ENCODE data around the gene PROKR2. TPM values are rescaled to one million over a fixed set of nuclear protein-coding genes. Genes with fewer than 3 reads are reported as not detected.

The PROKR2 gene
- polyA plus RNA-seq, 10 donors: 0.26 to 0.31 TPM; not detected in 8

DNA sequence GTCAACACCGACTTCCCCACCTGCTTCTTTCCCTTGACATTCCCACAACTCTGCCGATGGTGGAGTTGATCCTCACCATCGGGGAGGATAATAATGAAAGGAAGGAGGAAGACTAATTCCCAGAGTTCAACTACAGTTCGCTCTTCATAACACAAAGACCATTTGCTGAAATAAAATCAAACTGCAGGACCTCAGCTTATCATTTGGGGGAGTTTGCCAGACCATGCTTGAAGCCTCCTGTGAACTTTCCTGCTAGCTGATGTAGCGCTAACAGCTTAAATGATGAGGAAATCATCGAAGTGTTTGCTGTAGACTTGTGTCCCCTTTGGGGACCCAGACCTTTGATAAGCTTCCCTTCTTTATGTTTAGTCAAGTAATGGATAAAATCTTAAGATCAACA, 26.2 kb downstream of the PROKR2 start:
- no peak for DNase-seq

DNA sequence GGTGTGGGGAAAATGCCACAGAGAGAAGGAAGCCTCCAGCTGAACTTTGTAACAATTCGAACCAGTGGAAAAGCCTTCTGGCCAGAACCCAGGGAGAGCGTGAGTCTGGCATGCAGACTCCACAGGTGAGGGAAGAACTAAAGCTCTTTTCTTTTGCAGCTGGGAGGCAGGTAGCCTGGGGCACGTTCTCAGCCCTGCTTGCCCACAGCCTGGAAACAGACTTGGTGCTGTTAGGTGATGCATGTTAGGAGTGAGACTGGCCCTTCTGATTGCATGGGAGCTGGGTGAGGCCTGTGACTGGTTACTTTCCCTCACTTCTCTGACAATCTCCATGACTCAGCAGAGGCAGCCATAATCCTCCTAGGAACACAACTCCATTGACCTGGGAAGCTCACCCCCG, 34.2 kb downstream of the PROKR2 start:
- DNase-seq: no peak

DNA sequence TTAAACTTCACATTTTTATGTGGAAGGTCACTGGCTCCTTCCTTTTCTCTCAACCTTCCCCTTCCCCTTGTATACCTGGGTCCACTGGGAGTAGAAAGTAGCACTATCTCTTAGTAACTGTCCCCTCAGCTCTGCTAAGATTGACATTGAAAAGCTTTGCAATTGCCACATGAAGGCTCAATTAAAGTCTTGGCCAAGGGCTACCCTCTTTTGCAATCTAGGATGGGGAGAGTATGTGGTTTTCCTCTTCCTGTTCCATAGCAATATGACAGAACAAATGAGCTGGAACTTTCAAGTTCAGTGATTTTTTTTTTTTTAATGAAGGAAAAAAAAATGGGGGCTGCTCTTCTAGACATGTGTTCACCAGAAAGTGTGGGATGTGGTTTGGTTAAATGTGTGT, 37.1 kb downstream of the PROKR2 start:
- DNase-seq: no peak

DNA sequence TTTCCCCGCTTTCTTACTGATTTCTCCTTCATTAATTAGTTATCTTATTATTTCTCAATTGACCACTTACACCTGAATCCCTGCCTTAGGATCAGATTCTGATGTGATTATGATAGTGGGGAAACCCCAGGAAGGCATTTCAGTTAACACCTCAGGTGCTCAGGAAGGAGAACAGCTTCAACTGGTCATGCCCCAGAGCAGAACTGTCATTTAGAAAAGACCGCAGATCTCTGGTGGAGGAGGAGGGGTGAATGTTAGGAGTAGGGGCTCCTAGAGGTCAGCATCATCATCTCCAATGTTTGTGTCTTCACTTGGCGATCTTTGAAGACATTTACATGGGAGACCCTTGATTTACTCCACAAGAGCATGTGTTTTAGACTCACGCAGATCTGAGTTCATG, 44.5 kb downstream of the PROKR2 start:
- no peak for DNase-seq

DNA sequence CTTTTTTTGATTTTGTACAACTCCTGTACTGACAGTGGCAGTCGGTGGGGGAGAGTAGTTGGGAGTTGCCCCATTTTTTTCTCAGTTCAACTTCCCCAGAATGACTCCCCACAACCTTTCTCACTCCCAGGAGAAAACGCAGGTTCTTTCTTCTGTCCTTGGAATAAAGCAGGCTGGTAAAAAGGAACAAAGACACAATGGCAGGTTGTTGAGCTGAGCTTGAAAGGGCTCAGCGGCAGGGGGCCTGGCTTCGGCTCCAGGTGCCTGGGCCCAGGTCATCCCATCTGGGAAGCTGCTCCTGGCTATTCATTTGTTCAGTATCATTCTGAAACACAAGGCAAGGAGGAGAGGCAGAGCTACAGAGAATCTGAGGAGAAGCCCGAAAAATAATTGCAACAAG, 46.2 kb downstream of the PROKR2 start:
- no peak for DNase-seq

DNA sequence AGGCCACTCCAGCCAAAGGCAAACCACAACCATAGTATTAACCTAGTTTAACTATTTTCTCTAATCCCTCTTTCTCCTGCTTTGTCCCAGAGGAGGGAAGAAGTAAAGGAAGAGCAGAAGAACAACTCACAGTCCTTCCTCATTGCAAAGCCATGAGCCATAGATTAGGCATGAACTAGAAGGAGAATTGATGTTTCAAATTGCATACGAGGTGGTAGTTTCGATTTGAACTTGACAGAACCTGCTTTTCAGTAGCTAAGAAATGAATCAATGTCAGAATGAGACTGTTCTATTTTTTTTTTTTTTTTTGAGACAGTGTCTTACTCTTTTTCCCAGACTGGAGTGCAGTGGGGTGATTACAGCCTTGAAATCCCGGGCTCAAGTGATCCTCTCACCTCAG, 48.3 kb downstream of the PROKR2 start:
- DNase-seq: no peak

DNA sequence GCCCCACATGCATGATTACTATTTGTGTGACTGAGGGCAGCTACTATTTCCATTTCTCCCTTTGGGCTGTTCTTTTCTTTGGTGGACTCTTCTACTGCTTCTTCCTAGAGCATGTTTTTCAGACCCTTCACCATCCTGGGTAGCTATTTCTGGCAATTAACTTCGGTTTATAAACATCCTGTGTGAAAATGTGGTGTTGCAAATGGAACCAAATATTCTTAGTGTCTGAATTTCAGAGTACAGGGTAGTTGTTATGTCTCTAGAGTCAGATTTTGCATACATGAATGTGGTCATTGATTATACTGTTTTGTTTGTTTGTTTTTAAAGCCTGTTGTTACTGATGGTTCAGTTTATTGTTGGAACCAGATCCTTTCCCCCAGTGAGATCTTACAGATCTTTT, 49.7 kb downstream of the PROKR2 start:
- no peak for DNase-seq

Other genes with a start within 250 kb of the PROKR2 start
- gene TMEM230, start 203.9 kb downstream of the PROKR2 start, polyA plus RNA-seq (ENCODE audit: insufficient read length in 10 of 10): 100 to 1,000 TPM in 3 of 10 donors, 10 to 100 TPM in 7; 92.3 to 110 (median 95.5) TPM
- gene PCNA, start 197.0 kb downstream of the PROKR2 start, polyA plus RNA-seq (ENCODE audit: insufficient read length in 10 of 10): 100 to 1,000 TPM in 1 of 10 donors, 10 to 100 TPM in 9; 61.5 to 128 (median 70.3) TPM
- gene CDS2, start 189.9 kb downstream of the PROKR2 start, polyA plus RNA-seq (ENCODE audit: insufficient read length in 10 of 10): 10 to 100 TPM; 15.4 to 23.9 (median 19.7) TPM

Measured in muscle of back (tissue), 11 donors.